HG03354 (cell line): ENCODE measurements around the gene HEPHL1.
"Not testable (repeated sequence)": the region's sequence is repeated elsewhere in the genome, so short reads cannot be mapped to it uniquely, and the experiment has no call there.

Experiments used
- ATAC-seq: cut with Tn5 transposase; IDR thresholded peaks from one replicate; pipeline ENCODE4 v1.9.1; 2021; ENCODE audit warnings: mild to moderate bottlenecking; ENCODE audit not compliant: unreplicated experiment, poor library complexity, severe bottlenecking

The HEPHL1 gene

GRCh38 chr11:94066901-94067429 lies 45.8 kb downstream of the HEPHL1 start:
- no peak for ATAC-seq

GRCh38 chr11:94068764-94069163 lies 47.6 kb downstream of the HEPHL1 start:
- no peak for ATAC-seq

- no peak for ATAC-seq
Observed at GRCh38 chr11:94077552-94078293, 56.6 kb downstream of the HEPHL1 start.

- ATAC-seq, result no peak
Observed at GRCh38 chr11:94084164-94084563, 63.0 kb downstream of the HEPHL1 start.

- no peak for ATAC-seq
Observed at GRCh38 chr11:94088906-94089305, 67.8 kb downstream of the HEPHL1 start.

- no peak for ATAC-seq
Observed at GRCh38 chr11:94089341-94089740, 68.2 kb downstream of the HEPHL1 start.

- no peak for ATAC-seq
Observed at GRCh38 chr11:94090401-94090800, 69.2 kb downstream of the HEPHL1 start.

GRCh38 chr11:94091091-94091490 lies 69.9 kb downstream of the HEPHL1 start:
- no peak for ATAC-seq

- ATAC-seq, result no peak
Observed at GRCh38 chr11:94100253-94100652, 79.1 kb downstream of the HEPHL1 start.

- ATAC-seq, result no peak
Observed at GRCh38 chr11:94103471-94103870, 82.3 kb downstream of the HEPHL1 start.

- ATAC-seq, result no peak
Observed at GRCh38 chr11:94104734-94105133, 83.6 kb downstream of the HEPHL1 start.

- ATAC-seq, result no peak
Observed at GRCh38 chr11:94106716-94107115, 85.6 kb downstream of the HEPHL1 start.

- no peak for ATAC-seq
Observed at GRCh38 chr11:94107363-94107762, 86.2 kb downstream of the HEPHL1 start.

- ATAC-seq, result no peak
Observed at GRCh38 chr11:94111241-94111640, 90.1 kb downstream of the HEPHL1 start.

- no peak for ATAC-seq
Observed at GRCh38 chr11:94111660-94112059, 90.5 kb downstream of the HEPHL1 start.

- ATAC-seq, result no peak
Observed at GRCh38 chr11:94112206-94112953, 91.2 kb downstream of the HEPHL1 start.

GRCh38 chr11:94117197-94117574 lies 96.0 kb downstream of the HEPHL1 start:
- no peak for ATAC-seq

GRCh38 chr11:94117871-94118270 lies 96.7 kb downstream of the HEPHL1 start:
- no peak for ATAC-seq

GRCh38 chr11:94119676-94120075 lies 98.5 kb downstream of the HEPHL1 start:
- ATAC-seq, result not testable (repeated sequence)

GRCh38 chr11:94120516-94120915 lies 99.4 kb downstream of the HEPHL1 start:
- ATAC-seq, result not testable (repeated sequence)

- ATAC-seq, result no peak
Observed at GRCh38 chr11:94120946-94121345, 99.8 kb downstream of the HEPHL1 start.
